Tibial artery (tissue), 4 donors: ENCODE data around the gene DOK6.

Experiments used
- DNase-seq, 2 donors: peaks; one replicate each; pipeline ENCODE4 v3.0.0-alpha.2; 2019
- H3K27ac ChIP-seq, 2 donors: fragments of 200-600 bp; sonication (generic) in 1 of 2; 1 replicate in 1 of 2; 2 replicates in 1 of 2; pipeline ENCODE4 v1.5.1; 2018 to 2019; ENCODE audit warnings: mild to moderate bottlenecking in 1 of 2
- H3K27me3 ChIP-seq, 2 donors: fragments of 200-600 bp; sonication (generic) in 1 of 2; one replicate each; pipeline versions ENCODE4 v1.5.1 to v1.6.0; 2016 to 2019
- H3K36me3 ChIP-seq, 3 donors: fragments of 200-600 bp; sonication (generic) in 2 of 3; one replicate each; pipeline ENCODE4 v1.5.1; 2016 to 2019; ENCODE audit warnings: mild to moderate bottlenecking in 2 of 3
- H3K4me1 ChIP-seq, 4 donors: fragments of 200-600 bp; sonication (generic) in 2 of 4; 1 replicate in 3 of 4; 2 replicates in 1 of 4; pipeline ENCODE4 v1.5.1; 2016 to 2019
- H3K4me3 ChIP-seq, 2 donors: fragments of 200-600 bp; sonication (generic) in 1 of 2; 1 replicate in 1 of 2; 2 replicates in 1 of 2; pipeline ENCODE4 v1.5.1; 2018 to 2019; ENCODE audit warnings: mild to moderate bottlenecking in 2 of 2
- H3K9me3 ChIP-seq, 3 donors: fragments of 200-600 bp; sonication (generic) in 1 of 3; one replicate each; pipeline ENCODE4 v1.5.1; 2016 to 2019
- intact Hi-C: fragments of 100-400 bp; cut with DNase I; formaldehyde crosslinking; loops from one replicate; pipeline ENCODE4 v1.15.0; 2023; ENCODE audit warnings: low total_unique reads
- TF ChIP-seq, protein P1 (sequence below), 2 experiments: fragments of 200-600 bp in 1 of 2; fragments of 450-650 bp in 1 of 2; IDR thresholded peaks; one replicate each; pipeline ENCODE4 v1.5.1; 2017 to 2019; ENCODE audit warnings: antibody characterized with exemption in 2 of 2, mild to moderate bottlenecking in 1 of 2, moderate library complexity in 1 of 2

DOK6 gene

DNA sequence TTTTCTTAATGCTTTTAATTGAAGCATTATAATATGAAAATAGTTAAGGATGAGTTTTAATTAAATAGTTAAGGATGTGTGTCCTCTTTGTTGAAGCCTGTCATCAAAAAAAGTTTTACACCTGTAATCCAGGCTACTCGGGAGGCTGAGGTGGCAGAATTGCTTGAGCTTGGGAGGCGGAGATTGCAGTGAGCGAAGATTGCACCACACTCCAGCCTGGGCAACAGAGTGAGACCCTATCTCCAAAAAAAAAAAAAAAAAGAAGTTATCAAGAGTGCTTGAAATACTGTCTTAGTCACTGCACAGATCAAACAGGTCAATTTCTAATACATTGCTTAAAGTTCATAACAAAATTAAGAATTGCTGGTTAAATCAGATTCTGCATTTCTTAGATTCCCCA lies 353.4 kb downstream of the DOK6 start:
- no peaks in the 10 kb centered on the region for H3K4me1 ChIP-seq
- TF ChIP-seq, protein P1, sequence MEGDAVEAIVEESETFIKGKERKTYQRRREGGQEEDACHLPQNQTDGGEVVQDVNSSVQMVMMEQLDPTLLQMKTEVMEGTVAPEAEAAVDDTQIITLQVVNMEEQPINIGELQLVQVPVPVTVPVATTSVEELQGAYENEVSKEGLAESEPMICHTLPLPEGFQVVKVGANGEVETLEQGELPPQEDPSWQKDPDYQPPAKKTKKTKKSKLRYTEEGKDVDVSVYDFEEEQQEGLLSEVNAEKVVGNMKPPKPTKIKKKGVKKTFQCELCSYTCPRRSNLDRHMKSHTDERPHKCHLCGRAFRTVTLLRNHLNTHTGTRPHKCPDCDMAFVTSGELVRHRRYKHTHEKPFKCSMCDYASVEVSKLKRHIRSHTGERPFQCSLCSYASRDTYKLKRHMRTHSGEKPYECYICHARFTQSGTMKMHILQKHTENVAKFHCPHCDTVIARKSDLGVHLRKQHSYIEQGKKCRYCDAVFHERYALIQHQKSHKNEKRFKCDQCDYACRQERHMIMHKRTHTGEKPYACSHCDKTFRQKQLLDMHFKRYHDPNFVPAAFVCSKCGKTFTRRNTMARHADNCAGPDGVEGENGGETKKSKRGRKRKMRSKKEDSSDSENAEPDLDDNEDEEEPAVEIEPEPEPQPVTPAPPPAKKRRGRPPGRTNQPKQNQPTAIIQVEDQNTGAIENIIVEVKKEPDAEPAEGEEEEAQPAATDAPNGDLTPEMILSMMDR (IDR thresholded peaks at IDR 0.05), result no peak
- H3K27me3 ChIP-seq, result no peaks in the 10 kb centered on the region
- H3K4me3 ChIP-seq, result no peak overlapping the region
- no peak overlapping the region for H3K27ac ChIP-seq
- H3K36me3 ChIP-seq, result no peaks in the 10 kb centered on the region
- no peak for DNase-seq
- intact Hi-C loops, result no loop called here
- no peaks in the 10 kb centered on the region for H3K9me3 ChIP-seq

DNA sequence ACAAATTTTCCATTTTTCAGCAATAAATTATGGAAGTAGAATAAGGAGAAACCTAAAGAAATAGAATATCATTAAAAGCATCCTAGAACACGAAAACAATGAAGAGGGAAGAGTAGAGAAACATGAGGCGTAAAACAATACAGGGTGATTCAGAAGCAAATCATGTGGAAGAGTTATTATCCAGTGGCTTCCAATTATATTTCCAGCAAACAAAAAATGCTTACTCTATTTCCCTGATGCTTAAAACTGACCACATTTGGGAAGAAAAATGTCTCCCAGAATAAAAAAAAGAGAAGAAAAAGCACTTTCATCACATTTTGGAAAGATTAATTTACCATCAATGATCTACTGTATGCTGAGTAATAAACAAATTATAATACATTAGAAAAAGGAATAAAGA lies 354.4 kb downstream of the DOK6 start:
- TF ChIP-seq, protein P1 (IDR thresholded peaks at IDR 0.05), result no peak
- Histone ChIP-seq H3K27ac (no peak overlapping the region), H3K9me3 (no peaks in the 10 kb centered on the region), H3K27me3 (no peaks in the 10 kb centered on the region), H3K4me1 (no peaks in the 10 kb centered on the region), H3K4me3 (no peak overlapping the region), H3K36me3 (no peaks in the 10 kb centered on the region)
- intact Hi-C loops, result no loop called here
- no peak for DNase-seq

DNA sequence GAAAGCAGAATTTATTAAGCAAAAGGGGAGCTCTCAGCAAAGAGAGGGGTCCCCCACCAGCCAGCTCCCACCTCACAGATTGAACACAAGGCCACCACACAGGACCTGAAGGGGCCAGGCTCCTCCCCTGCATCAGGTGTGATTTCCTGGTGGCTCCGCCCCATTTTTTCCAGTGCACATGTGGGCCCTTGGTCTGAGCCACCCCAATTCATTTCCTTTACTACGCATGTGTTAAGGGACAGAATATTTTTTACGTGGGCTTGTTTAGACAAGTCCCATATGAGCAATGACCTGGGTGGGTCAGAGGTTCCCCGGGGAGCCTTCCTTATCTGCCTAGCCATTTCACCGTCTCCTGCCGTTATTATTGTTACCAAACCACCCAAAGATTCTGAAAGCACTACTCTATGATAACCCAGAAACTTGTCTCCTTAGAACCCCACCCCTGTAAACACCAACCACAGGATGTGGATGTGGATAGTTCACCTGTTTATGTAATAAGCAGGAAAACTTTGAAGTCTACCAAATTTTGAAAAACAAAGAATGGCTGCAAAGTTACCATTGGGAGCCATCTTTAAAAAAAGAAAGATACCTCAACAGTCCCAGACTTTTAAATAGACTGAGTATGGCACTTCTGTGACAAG lies 355.3 kb downstream of the DOK6 start:
- H3K27me3 ChIP-seq, result no peaks in the 10 kb centered on the region
- intact Hi-C loops, result no loop called here
- TF ChIP-seq, protein P1 (IDR thresholded peaks at IDR 0.05), result no peak
- H3K4me1 ChIP-seq, result no peaks in the 10 kb centered on the region
- H3K36me3 ChIP-seq, result no peaks in the 10 kb centered on the region
- no peak for DNase-seq
- no peak overlapping the region for H3K4me3 ChIP-seq
- no peaks in the 10 kb centered on the region for H3K9me3 ChIP-seq
- no peak overlapping the region for H3K27ac ChIP-seq

DNA sequence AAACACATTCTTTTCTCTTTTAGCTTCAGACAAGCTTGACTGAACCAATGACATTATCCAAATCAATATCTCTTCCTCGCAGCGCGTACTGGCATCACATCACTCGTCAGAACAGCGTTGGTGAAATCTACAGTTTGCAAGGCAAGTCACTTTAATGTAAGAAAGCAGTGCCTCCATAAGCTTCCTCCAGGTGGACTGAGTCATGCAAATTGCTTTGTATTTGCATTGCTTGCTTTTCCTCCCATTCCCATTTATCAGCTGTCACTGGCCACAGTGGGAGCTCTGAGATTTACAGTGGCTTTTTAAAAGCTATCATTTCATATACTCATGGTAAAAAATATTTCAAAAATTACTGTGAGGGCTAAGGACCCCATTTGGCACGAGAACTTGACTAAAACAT lies 357.0 kb downstream of the DOK6 start:
- H3K4me1 ChIP-seq, result no peaks in the 10 kb centered on the region
- intact Hi-C loops, result no loop called here
- no peak for DNase-seq
- H3K36me3 ChIP-seq, result no peaks in the 10 kb centered on the region
- H3K9me3 ChIP-seq, result no peaks in the 10 kb centered on the region
- no peak overlapping the region for H3K4me3 ChIP-seq
- H3K27ac ChIP-seq, result no peak overlapping the region
- TF ChIP-seq, protein P1 (IDR thresholded peaks at IDR 0.05), result no peak
- H3K27me3 ChIP-seq, result no peaks in the 10 kb centered on the region

DNA sequence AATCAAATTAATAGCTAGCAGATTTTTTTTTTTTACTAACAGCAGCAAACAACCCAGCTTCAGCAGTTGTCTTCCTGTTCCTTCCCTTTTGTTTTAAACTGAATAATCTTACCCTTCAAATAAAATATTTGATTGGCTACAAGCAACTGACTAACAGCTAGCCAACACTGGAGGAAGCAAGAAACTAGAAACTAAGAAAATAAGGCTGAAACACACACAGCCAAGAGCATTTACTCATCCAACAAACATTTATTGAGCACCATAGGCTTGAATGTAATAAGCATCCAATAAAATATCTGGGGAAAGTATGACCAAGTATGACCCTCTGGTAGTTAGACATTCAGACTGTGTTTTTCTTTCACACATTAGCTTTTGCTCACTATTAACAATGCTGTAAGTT lies 357.8 kb downstream of the DOK6 start:
- no peaks in the 10 kb centered on the region for H3K4me1 ChIP-seq
- no peaks in the 10 kb centered on the region for H3K9me3 ChIP-seq
- DNase-seq, result no peak
- H3K27me3 ChIP-seq, result no peaks in the 10 kb centered on the region
- H3K27ac ChIP-seq, result no peak overlapping the region
- intact Hi-C loops, result no loop called here
- TF ChIP-seq, protein P1 (IDR thresholded peaks at IDR 0.05), result no peak
- no peaks in the 10 kb centered on the region for H3K36me3 ChIP-seq
- no peak overlapping the region for H3K4me3 ChIP-seq

DNA sequence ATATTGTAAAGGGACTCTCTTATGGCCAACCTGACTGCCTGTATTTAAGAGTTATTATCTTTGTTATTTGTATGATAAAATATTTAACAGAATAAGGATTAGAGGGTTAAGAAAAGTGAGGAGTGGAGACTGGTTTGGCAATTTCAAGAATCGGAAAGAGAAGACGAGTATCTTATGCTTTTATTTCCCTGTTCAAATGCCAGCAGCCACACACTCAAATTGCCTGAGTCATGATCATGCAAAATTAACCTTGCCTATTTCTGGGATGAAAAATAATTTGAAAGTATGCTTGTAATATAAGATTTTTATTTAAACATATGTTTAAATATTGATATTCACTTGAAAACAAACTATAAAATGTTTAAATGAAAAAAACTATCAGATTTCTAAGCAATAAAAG lies 358.4 kb downstream of the DOK6 start:
- H3K4me3 ChIP-seq, result no peak overlapping the region
- no peaks in the 10 kb centered on the region for H3K4me1 ChIP-seq
- H3K27ac ChIP-seq, result no peak overlapping the region
- no peaks in the 10 kb centered on the region for H3K36me3 ChIP-seq
- intact Hi-C loops, result no loop called here
- TF ChIP-seq, protein P1 (IDR thresholded peaks at IDR 0.05), result no peak
- no peaks in the 10 kb centered on the region for H3K9me3 ChIP-seq
- DNase-seq, result no peak
- no peaks in the 10 kb centered on the region for H3K27me3 ChIP-seq
